RWPE2 (cell line): ENCODE results near the gene ST13.
"Not testable (repeated sequence)": the region's sequence is repeated elsewhere in the genome, so short reads cannot be mapped to it uniquely, and the experiment has no call there.

Experiments
- ATAC-seq: fragments of 200-7000 bp; cut with Tn5 transposase; 3 replicates; pipeline ENCODE4 v1.9.1; 2021; ENCODE audit warnings: low read depth
- DNase-seq: peaks from one replicate; pipeline ENCODE4 v3.0.0-alpha.2; 2020; ENCODE audit warnings: low spot score
- H3K27ac ChIP-seq: fragments of 450-650 bp; 2 replicates; pipeline ENCODE4 v1.5.1; 2017; ENCODE audit warnings: mild to moderate bottlenecking; ENCODE audit not compliant: poor library complexity, severe bottlenecking
- H3K27me3 ChIP-seq: fragments of 250-450 bp; sonication (Bioruptor Pico); 2 replicates; pipeline ENCODE4 v1.5.1; 2021; ENCODE audit warnings: mild to moderate bottlenecking, moderate library complexity; ENCODE audit not compliant: insufficient read depth, poor library complexity, severe bottlenecking
- H3K36me3 ChIP-seq: fragments of 250-450 bp; sonication (Bioruptor Pico); 2 replicates; pipeline ENCODE4 v1.5.1; 2020; ENCODE audit warnings: low read depth, mild to moderate bottlenecking, moderate library complexity
- H3K4me1 ChIP-seq: fragments of 250-450 bp; sonication (Bioruptor Pico); 2 replicates; pipeline ENCODE4 v1.5.1; 2021; ENCODE audit warnings: mild to moderate bottlenecking, moderate library complexity; ENCODE audit not compliant: insufficient read depth, poor library complexity, severe bottlenecking
- H3K4me3 ChIP-seq: fragments of 250-450 bp; sonication (Bioruptor Pico); 2 replicates; pipeline ENCODE4 v1.5.1; 2021; ENCODE audit warnings: mild to moderate bottlenecking, moderate library complexity; ENCODE audit not compliant: severe bottlenecking
- H3K9me3 ChIP-seq: fragments of 250-450 bp; sonication (Bioruptor Pico); 2 replicates; pipeline ENCODE4 v1.5.1; 2021; ENCODE audit warnings: mild to moderate bottlenecking, moderate library complexity; ENCODE audit not compliant: severe bottlenecking
- CTCF ChIP-seq: fragments of 450-650 bp; IDR thresholded peaks from one replicate; pipeline ENCODE4 v1.5.1; 2017; ENCODE audit warnings: mild to moderate bottlenecking, moderate library complexity; ENCODE audit not compliant: poor library complexity, severe bottlenecking

Gene ST13

GRCh38 chr22:40782521-40782920, 73.9 kb downstream of the ST13 start:
- Histone ChIP-seq H3K9me3 (no peaks in the 10 kb centered on the region), H3K27me3 (no peaks in the 10 kb centered on the region), H3K4me3 (no peak overlapping the region), H3K36me3 (peaks cover 37% of the 10 kb centered on the region), H3K4me1 (peaks cover 14% of the 10 kb centered on the region), H3K27ac (peak overlapping the region; percentile 63)
- no peak for TF ChIP-seq CTCF
- DNase-seq (no peak), ATAC-seq (peak; percentile 73)

DNA sequence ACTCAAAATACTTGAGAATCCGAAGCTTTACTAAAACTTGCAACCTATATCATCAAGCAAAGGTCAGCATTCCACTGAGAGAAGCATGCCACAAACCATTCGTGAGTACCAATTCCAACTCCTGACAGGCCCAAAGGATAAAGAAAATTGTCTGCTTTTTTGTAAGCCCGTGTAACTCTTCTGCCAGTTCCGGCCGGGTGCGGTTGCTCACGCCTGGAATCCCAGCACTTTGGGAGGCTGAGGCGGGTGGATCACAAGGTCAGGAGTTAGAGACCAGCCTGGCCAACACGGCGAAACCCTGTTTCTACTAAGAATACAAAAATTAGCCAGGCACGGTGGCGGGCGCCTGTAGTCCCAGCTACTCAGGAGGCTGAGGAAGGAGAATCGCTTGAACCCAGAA, 74.7 kb downstream of the ST13 start:
- not testable (repeated sequence) for ATAC-seq, H3K9me3 ChIP-seq, H3K27me3 ChIP-seq, DNase-seq, H3K4me3 ChIP-seq
- H3K4me1 ChIP-seq: peaks cover 14% of the 10 kb centered on the region
- peak overlapping the region; percentile 63 for H3K27ac ChIP-seq
- H3K36me3 ChIP-seq: peaks cover 44% of the 10 kb centered on the region
